ENCODE data around the gene THSD7B.

THSD7B gene

DNA sequence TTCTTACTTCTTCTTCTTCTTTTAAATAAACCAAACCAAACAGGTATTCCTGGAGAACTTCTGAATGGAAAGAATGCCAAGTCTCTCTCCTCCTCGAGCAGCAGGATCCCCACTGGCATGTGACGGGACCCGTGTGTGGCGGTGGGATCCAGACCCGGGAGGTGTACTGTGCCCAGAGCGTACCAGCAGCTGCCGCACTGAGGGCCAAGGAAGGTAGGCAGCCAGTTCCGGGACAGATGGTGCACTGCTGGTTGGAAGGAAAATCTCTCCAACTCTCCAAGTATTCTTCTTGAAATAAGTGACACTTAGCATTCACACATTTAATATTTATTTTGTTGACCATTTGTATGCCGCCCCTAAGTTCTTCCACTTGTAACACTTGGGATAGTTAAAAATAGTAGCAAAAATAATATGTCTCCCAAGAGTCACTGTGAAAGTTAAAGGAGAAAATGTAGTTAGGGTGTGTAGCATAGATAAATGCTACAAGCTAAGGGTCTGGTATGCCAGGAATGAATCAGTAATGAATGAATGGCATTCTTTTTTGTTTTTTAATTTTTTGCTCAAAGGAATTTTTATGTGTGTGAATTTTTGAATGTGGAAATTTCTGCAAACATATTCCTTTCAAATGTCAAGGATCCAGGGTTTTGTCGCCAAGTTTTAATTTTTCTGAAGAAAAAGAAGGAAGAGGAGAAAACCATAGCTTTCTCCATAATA, 349.9 kb downstream of the THSD7B start:
- TF ChIP-seq, protein P1, sequence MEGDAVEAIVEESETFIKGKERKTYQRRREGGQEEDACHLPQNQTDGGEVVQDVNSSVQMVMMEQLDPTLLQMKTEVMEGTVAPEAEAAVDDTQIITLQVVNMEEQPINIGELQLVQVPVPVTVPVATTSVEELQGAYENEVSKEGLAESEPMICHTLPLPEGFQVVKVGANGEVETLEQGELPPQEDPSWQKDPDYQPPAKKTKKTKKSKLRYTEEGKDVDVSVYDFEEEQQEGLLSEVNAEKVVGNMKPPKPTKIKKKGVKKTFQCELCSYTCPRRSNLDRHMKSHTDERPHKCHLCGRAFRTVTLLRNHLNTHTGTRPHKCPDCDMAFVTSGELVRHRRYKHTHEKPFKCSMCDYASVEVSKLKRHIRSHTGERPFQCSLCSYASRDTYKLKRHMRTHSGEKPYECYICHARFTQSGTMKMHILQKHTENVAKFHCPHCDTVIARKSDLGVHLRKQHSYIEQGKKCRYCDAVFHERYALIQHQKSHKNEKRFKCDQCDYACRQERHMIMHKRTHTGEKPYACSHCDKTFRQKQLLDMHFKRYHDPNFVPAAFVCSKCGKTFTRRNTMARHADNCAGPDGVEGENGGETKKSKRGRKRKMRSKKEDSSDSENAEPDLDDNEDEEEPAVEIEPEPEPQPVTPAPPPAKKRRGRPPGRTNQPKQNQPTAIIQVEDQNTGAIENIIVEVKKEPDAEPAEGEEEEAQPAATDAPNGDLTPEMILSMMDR (IDR thresholded peaks at IDR 0.05): no peak

DNA sequence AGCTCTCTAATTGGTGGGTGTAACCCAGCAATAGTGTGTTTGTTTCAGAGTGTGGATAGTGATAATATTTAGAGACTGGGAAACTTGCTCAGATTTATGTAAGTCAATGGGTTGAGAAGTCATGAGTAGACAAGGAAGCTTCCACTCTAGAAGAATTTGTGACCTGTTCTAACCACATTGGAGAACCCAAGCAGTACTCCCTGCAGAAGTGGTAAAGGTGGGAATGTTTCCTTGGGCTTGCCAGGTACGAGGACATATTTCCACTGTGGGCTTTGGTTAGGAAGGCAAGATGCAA, 350.4 kb downstream of the THSD7B start:
- TF ChIP-seq, protein P1 (IDR thresholded peaks at IDR 0.05): no peak

DNA sequence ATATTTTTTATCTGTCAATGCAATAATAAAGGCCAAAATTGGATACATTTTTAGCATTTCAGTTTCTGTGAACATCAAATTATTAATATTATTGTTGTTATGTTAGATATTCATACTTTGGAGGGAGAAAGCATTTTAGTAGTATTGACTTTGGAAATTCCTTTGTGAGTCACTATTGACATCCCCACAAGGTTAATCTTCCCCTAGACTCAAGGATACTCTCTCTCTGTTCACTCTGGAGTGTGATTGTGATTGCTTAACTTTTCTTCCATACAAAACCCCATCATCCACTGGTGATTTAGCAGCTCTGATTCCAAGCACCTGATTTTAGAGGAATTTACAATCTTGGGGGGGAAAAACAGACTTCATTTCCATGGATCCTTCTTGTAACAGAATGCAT, 352.0 kb downstream of the THSD7B start:
- TF ChIP-seq, protein P1 (IDR thresholded peaks at IDR 0.05): no peak

DNA sequence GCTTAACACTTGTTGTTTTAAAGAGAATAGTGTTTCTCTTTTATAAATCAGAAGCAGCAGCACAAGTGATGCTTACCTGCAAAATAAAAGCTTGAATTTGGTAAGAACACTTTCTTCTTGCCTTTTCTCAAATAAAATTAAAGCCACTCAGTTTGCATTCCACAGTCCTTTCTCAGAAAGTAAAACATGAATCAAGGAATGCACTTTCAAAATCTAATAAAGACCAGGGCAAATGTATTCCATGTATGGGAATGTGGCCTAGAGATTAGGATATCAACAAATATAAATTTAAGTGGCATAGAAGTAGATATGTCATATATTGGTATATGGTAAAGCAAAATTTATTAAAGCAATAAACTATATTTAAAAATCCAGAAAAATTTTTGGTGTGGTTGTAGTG, 352.8 kb downstream of the THSD7B start:
- TF ChIP-seq, protein P1 (IDR thresholded peaks at IDR 0.05): no peak

DNA sequence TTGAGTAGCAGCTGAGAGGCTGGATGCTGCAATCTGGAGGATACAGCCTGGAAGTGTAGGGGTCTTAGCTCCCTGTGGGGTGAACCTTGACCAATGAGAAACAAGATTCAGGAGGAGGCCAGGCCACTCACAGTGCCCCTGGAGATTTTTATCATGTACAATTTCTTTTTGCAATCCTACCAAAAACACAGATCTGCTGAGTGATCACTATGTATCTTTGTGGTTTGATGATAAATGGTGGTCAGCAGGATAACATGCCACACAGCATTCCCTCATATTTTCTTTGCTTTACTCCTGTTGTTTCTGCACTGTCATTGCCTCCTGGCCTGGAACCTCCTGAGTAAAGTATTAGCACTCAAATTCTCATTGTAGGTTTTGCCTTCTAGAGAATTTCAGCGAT, 357.9 kb downstream of the THSD7B start:
- TF ChIP-seq, protein P1 (IDR thresholded peaks at IDR 0.05): no peak

DNA sequence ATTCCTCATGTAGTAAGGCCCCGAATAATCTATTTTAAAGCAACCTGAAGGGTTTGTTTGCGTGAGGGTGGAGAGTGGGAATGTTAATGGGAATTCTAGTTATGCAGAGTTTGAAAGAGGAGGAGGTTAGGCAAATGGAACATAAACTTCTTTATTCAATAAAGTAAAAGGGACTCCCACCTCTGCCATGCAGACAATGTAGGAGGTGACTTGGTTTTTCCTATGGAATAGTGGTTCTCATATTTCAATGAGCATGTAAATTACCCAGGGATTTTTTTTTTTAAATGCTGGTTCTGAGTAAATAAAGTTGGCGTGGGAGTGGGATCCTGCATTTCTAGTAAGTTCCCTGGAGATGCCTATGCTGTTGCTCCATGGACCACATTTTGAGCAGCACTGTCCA, 367.9 kb downstream of the THSD7B start:
- TF ChIP-seq, protein P1 (IDR thresholded peaks at IDR 0.05): no peak

DNA sequence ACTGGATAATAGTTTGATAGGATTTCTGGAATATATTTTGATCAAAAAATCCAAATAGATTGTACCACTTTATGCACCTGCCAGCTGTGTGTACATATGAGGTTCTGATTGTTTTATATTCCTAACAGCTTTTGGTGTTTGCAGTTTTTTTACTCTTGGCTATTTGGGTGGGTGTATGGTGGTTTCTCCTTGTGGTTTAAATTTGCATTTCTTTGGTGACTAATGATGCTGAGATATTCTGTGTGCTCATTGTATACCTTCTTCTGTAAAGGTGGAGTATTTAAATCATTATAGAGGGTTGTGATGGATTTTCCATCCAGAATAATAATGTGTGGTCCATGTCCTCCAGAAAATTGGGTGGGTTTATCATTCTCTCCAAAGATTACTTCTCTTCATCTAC, 372.9 kb downstream of the THSD7B start:
- TF ChIP-seq, protein P1 (IDR thresholded peaks at IDR 0.05): no peak

DNA sequence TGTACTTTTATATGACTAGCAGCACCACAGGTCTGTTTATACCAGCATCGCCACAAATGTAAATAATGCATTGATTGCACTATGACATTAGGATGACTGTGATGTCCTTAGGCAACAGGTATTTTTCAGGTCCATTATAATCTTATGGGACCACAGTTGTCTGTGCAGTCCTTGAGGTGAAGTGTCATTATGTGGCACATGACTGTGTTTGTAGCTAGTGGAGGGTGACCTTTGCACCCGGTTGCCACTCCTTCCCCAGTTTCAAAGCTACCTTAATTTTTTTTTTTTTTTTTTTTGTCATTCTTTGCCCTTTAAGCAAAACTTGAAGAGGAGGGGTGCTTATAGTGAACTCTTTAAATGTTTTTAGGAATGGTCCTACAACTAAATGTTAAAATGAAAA, 386.4 kb downstream of the THSD7B start:
- TF ChIP-seq, protein P1 (IDR thresholded peaks at IDR 0.05): no peak
